ENCODE data around the gene NUDT13.
"Not testable (repeated sequence)": the region's sequence is repeated elsewhere in the genome, so short reads cannot be mapped to it uniquely, and the experiment has no call there.

Gene NUDT13

DNA sequence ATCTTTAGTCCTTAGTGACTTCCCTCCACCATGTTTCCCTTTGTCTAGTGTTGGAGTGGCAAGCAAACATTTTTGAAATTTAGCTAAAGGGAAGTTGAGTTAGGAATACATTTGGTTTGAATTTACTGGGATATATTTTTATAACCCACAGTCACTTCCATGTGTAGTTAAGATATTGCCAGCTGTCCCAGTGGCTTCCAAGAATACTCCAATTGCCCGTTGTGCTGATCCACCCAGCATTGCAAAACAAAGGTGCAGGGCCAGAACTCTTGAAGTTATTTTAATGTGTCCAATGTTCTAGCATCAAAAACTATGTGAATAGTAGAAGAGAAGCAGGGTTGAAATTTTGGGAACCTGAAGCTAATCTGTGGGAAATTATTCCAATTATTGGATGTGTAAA lies 11.1 kb upstream of the NUDT13 start:
- no peak for DNase-seq (ENCODE audit: low read depth in 3 of 3)

GRCh38 chr10:73106301-73106700 lies 4.0 kb upstream of the NUDT13 start:
- no peak for DNase-seq (ENCODE audit: low read depth in 3 of 3)

GRCh38 chr10:73109248-73109652 lies 1.0 kb upstream of the NUDT13 start:
- DNase-seq (ENCODE audit: low read depth in 3 of 3) = not testable (repeated sequence)

DNA sequence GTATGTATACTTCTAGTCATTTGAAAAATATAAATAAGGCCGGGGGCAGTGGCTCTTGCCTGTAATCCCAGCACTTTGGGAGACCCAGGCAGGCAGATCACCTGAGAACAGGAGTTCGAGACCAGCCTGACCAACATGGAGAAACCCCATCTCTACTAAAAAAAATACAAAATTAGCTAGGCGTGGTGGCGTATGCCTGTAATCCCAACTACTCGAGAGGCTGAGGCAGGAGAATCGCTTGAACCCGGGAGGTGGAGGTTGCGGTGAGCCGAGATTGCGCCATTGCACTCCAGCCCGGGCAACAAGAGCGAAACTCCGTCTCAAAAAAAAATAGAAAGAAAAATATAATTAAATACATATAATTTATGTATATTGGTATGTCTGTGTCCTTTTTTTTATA lies 1.8 kb downstream of the NUDT13 start:
- DNase-seq (ENCODE audit: low read depth in 3 of 3) = not testable (repeated sequence)

- no peak for DNase-seq (ENCODE audit: low read depth in 3 of 3)
Observed at GRCh38 chr10:73113551-73113950, 3.3 kb downstream of the NUDT13 start.

GRCh38 chr10:73116017-73116416 lies 5.8 kb downstream of the NUDT13 start:
- no peak for DNase-seq (ENCODE audit: low read depth in 3 of 3)

DNA sequence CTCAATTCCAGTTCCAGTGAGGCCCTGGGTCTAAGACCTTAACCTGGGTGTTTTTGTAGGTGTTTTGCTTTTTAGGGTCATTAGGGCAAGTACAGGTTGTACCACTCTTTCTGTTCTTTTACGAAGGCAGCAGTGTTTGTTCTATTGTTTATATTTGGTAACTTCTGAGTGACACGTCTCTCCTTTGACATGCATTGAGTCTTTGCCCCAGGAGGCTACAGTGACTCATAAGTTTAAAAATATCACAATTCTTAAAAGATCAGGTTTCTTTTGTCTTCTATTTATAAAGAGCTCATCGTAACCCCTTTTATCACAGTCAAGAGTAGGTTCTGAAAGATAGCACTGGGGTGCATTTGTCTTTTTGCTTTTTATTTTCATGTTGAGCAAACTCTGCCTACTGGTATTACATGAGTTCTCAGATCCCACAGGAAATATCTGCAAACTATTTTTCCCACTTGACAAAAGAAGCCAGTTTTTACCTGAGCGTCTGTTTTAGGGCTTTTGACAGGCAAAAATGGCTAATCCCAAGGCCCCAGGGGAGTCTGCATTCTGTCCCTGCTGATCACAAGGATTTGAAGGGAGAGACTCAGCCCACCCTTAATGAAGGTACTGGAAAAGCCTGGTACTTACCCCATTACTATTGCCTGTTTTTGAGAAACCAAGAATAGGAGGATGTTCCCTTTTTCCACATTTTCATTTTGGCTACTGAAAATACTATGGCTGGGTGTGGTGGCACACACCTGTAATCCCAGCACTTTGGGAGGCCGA lies 7.9 kb downstream of the NUDT13 start:
- DNase-seq (ENCODE audit: low read depth in 3 of 3) = no peak

- no peak for DNase-seq (ENCODE audit: low read depth in 3 of 3)
Observed at GRCh38 chr10:73119457-73119856, 9.2 kb downstream of the NUDT13 start.

- DNase-seq (ENCODE audit: low read depth in 3 of 3) = no peak
Observed at GRCh38 chr10:73119952-73120351, 9.7 kb downstream of the NUDT13 start.

DNA sequence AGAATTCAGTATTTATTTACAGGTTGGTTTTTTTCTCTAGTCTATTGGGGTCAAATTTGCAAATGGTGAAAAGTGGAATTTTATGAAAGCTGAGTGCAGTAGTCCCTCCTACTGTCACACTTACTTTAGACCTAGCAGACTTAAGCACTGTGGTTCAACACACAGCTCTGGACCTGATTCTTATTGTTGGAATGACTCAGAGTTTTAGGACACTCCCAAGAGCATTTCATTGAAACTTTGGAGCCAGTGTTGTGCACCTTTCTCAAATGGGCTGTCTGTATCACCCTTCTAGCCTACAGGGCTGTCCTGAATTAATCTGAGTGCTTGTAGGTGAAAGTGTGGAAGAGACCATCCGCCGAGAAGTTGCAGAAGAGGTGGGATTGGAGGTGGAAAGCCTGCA lies 16.1 kb downstream of the NUDT13 start:
- DNase-seq (ENCODE audit: low read depth in 3 of 3) = no peak

GRCh38 chr10:73131301-73131700 lies 21.0 kb downstream of the NUDT13 start:
- DNase-seq (ENCODE audit: low read depth in 3 of 3) = no peak

DNA sequence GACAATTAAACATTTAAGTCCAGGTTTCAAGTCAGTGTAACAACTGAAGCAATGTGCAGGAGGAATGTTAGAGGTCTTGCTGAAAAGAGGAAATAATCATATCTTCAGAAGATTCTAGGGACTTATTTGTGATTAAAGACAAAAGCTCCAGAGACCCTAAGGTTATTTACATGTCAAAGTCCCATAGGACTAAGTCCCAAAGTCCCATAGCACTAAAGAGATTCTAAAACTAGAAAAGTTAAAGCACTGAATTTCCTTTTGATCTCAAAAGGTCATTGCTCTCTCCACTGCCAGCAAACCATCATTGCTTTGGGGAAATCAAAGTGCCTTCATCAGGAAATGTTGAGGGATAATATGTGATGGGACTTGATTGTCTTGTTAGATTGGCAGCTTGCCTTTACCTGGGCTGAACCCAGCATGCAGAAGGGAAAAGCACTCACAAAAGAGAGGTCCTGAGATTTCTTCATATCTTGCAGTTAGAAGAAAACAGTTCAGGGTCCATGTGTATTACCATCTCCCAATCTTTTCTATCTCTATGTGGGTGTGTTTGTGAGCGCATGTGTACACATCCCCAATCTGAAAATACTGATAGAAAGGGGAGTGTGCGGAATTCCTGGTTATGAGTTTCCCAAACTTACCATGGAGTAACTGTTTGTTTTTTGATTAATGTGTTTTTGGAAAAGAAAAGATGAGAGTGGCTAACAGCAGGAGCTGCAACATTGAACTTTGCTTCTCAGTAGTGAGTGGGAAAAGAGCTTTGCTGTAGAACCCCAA lies 21.8 kb downstream of the NUDT13 start:
- DNase-seq (ENCODE audit: low read depth in 3 of 3) = no peak

- DNase-seq (ENCODE audit: low read depth in 3 of 3) = no peak
Observed at GRCh38 chr10:73134727-73135126, 24.5 kb downstream of the NUDT13 start.

DNA sequence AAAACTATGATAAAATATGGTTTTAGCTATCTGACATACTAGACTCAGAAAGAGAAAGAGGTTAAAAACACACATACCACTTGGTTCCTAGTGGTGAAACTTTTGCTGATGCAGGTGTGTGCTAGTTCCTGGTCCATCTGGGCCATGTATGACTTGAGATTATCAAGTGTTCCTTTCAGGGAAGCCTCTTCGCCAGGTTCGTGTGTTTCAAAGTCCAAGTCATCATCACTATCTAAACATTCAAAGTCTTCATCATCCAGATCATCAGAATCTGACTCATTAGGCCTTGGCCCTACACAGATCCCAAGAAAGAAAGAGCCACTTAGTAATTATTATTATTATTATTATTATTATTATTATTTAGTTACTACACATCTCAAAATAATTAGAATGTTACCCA lies 26.4 kb downstream of the NUDT13 start:
- no peak for DNase-seq (ENCODE audit: low read depth in 3 of 3)

GRCh38 chr10:73139251-73139650 lies 29.0 kb downstream of the NUDT13 start:
- no peak for DNase-seq (ENCODE audit: low read depth in 3 of 3)

DNA sequence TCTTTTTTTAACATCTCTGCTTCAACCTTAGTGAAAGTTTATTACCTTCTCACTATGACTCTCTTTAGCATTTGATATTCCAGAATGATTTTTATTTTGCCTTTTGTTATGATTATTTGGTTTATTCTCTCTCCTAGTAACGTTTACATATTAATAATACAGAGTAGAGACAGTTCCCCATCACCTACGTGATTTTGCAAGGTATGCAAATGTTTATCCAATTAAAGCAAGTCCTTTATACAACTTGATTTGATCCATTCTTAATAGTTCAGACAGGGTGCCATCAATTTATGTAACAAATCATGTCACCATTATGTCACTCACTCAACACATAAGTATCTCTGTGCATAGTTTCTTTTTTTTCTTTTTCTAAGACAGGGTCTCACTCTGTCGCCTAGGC lies 31.3 kb downstream of the NUDT13 start:
- no peak for DNase-seq (ENCODE audit: low read depth in 3 of 3)

- not testable (repeated sequence) for DNase-seq (ENCODE audit: low read depth in 3 of 3)
Observed at GRCh38 chr10:73150633-73151413, 40.6 kb downstream of the NUDT13 start.

GRCh38 chr10:73152009-73152408 lies 41.8 kb downstream of the NUDT13 start:
- DNase-seq (ENCODE audit: low read depth in 3 of 3) = no peak

GRCh38 chr10:73156054-73156453 lies 45.8 kb downstream of the NUDT13 start:
- DNase-seq (ENCODE audit: low read depth in 3 of 3) = no peak

DNA sequence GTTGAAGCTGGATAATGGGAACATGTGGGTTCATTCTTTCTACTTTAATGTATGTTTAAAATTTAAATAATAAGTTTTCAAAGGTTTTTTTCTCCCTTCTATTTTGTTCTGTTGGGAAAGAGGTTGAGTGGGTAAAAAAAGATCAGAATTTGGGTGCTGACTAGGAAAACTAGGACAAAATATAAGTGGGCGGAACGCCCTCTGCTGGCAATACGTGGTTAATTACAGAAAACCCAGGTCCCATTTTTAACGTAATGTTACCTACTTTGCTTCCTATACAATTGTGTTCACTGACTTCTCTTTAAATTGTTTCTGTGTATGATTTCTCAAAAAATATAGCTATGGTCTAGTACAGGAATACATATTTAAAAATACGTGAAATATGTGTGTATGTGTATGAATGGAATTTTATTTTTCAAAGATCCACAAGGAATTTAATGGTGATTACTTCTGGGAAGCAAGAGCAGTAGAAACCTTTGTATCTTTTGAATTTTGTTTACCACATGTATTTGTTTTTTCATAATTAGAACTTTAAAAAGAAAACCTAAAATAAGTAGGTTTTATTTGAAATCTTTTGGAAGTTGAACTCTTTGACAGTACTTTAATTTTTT lies 48.9 kb downstream of the NUDT13 start:
- DNase-seq (ENCODE audit: low read depth in 3 of 3) = peak; percentile 21 to 28 (median 23)

GRCh38 chr10:73161079-73161478 lies 50.8 kb downstream of the NUDT13 start:
- DNase-seq (ENCODE audit: low read depth in 3 of 3) = no peak

DNA sequence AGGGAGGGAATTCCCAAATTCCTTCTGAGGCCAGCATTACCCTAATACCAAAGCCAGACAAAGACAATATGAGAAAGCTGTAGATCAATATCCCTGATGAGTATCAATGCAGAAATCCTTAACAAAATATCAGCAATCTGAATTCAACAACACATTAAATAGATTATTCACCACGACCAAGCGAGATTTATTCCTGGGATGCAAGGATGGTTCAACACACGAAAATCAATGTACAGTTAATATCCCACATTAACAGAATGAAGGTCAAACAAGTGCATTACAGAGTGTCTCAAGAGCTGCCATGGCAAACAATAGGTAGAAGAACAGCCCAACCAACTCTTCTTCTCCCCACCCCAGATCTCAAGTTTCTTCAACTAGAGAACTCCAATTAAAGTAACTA lies 51.4 kb downstream of the NUDT13 start:
- no peak for DNase-seq (ENCODE audit: low read depth in 3 of 3)

All from stimulated activated CD4-positive, alpha-beta T cell treated with anti-CD3 and anti-CD28 coated beads, TNF-alpha, amount 100 ng/mL, for 4 hours (primary cell).